Liver (tissue), 9 donors: ENCODE data around the gene KANSL3. TPM values are rescaled to one million over a fixed set of nuclear protein-coding genes. Genes with fewer than 3 reads are reported as not detected.

ENCODE experiments used
- DNase-seq: peaks from one replicate; pipeline ENCODE4 v3.0.0-alpha.2; 2017; ENCODE audit warnings: low spot score
- H3K27ac ChIP-seq, 2 donors: one replicate each; pipeline ENCODE4 v1.7.0; 2013; ENCODE audit warnings: inconsistent platforms in 2 of 2, low read length in 2 of 2, control low read depth in 1 of 2, low read depth in 1 of 2, mild to moderate bottlenecking in 1 of 2
- H3K27me3 ChIP-seq, 4 donors: one replicate each; pipeline versions ENCODE4 v1.6.1 to v1.7.0; 2013; ENCODE audit warnings: low read length in 3 of 4, inconsistent platforms in 1 of 4, mild to moderate bottlenecking in 1 of 4, moderate library complexity in 1 of 4; ENCODE audit not compliant: control insufficient read depth in 4 of 4, insufficient read depth in 4 of 4
- H3K36me3 ChIP-seq, 4 donors: one replicate each; pipeline versions ENCODE4 v1.6.1 to v1.7.0; 2013; ENCODE audit warnings: low read length in 3 of 4, mild to moderate bottlenecking in 3 of 4, low read depth in 1 of 4, moderate library complexity in 1 of 4; ENCODE audit not compliant: control insufficient read depth in 4 of 4, insufficient read depth in 3 of 4
- H3K4me1 ChIP-seq, 4 donors: one replicate each; pipeline versions ENCODE4 v1.6.1 to v1.7.0; 2013; ENCODE audit warnings: low read length in 3 of 4, mild to moderate bottlenecking in 3 of 4, moderate library complexity in 1 of 4; ENCODE audit not compliant: control insufficient read depth in 4 of 4, insufficient read depth in 4 of 4
- H3K4me3 ChIP-seq, 3 donors: one replicate each; pipeline versions ENCODE4 v1.6.1 to v1.7.0; 2013; ENCODE audit warnings: low read length in 3 of 3, control low read depth in 1 of 3, low read depth in 1 of 3, mild to moderate bottlenecking in 1 of 3
- H3K9ac ChIP-seq, 2 donors: one replicate each; pipeline ENCODE4 v1.7.0; 2013; ENCODE audit warnings: low read length in 2 of 2, mild to moderate bottlenecking in 2 of 2, moderate library complexity in 2 of 2, control low read depth in 1 of 2, low read depth in 1 of 2
- H3K9me3 ChIP-seq, 4 donors: one replicate each; pipeline versions ENCODE4 v1.6.1 to v1.7.0; 2013; ENCODE audit warnings: low read length in 3 of 4; ENCODE audit not compliant: control insufficient read depth in 4 of 4
- ATF3 ChIP-seq: IDR thresholded peaks from 2 replicates; pipeline ENCODE4 v1.6.1; 2016; ENCODE audit warnings: antibody characterized with exemption
- CTCF ChIP-seq: fragments of 150-350 bp; IDR thresholded peaks from 2 replicates; pipeline ENCODE4 v1.5.1; 2017; ENCODE audit warnings: improper control_type of control experiment, low read depth, low read length; ENCODE audit not compliant: missing input control
- EGR1 ChIP-seq, 2 donors: IDR thresholded peaks; 2 replicates each; pipeline ENCODE4 v1.6.1; 2016 to 2018; ENCODE audit warnings: antibody characterized with exemption in 2 of 2, low read depth in 2 of 2
- FOXA1 ChIP-seq: IDR thresholded peaks from 2 replicates; pipeline ENCODE4 v1.6.1; 2016; ENCODE audit warnings: antibody characterized with exemption
- FOXA2 ChIP-seq: IDR thresholded peaks from 2 replicates; pipeline ENCODE4 v1.6.1; 2016; ENCODE audit warnings: antibody characterized with exemption
- GABPA ChIP-seq, 2 donors: IDR thresholded peaks in 1 of 2; conservative IDR thresholded peaks in 1 of 2; 2 replicates each; pipeline ENCODE4 v1.6.1; 2016; ENCODE audit warnings: antibody characterized with exemption in 2 of 2, mild to moderate bottlenecking in 1 of 2, moderate library complexity in 1 of 2
- HNF4A ChIP-seq, 2 donors: conservative IDR thresholded peaks; 2 replicates each; pipeline ENCODE4 v1.6.1; 2016; ENCODE audit warnings: antibody characterized with exemption in 2 of 2, mild to moderate bottlenecking in 2 of 2
- HNF4G ChIP-seq: IDR thresholded peaks from 2 replicates; pipeline ENCODE4 v1.6.1; 2016; ENCODE audit warnings: antibody characterized with exemption
- JUND ChIP-seq, 2 donors: IDR thresholded peaks; 2 replicates each; pipeline ENCODE4 v1.6.1; 2016; ENCODE audit warnings: antibody characterized with exemption in 2 of 2
- MAX ChIP-seq: IDR thresholded peaks from 2 replicates; pipeline ENCODE4 v1.6.1; 2016; ENCODE audit warnings: antibody characterized with exemption
- NR2F2 ChIP-seq: IDR thresholded peaks from 2 replicates; pipeline ENCODE4 v1.6.1; 2016; ENCODE audit warnings: antibody characterized with exemption
- RAD21 ChIP-seq, 2 donors: IDR thresholded peaks; 2 replicates each; pipeline ENCODE4 v1.6.1; 2016; ENCODE audit warnings: antibody characterized with exemption in 2 of 2, mild to moderate bottlenecking in 2 of 2
- REST ChIP-seq: IDR thresholded peaks from 2 replicates; pipeline ENCODE4 v1.6.1; 2016; ENCODE audit warnings: antibody characterized with exemption, mild to moderate bottlenecking
- RXRA ChIP-seq, 2 donors: IDR thresholded peaks; 2 replicates each; pipeline ENCODE4 v1.6.1; 2017 to 2018; ENCODE audit warnings: antibody characterized with exemption in 2 of 2, mild to moderate bottlenecking in 1 of 2
- SP1 ChIP-seq: IDR thresholded peaks from 2 replicates; pipeline ENCODE4 v1.6.1; 2018; ENCODE audit warnings: antibody characterized with exemption, mild to moderate bottlenecking
- TAF1 ChIP-seq: conservative IDR thresholded peaks from 2 replicates; pipeline ENCODE4 v1.6.1; 2016; ENCODE audit warnings: antibody characterized with exemption, mild to moderate bottlenecking
- YY1 ChIP-seq: IDR thresholded peaks from 2 replicates; pipeline ENCODE4 v1.6.1; 2016; ENCODE audit warnings: antibody characterized with exemption, mild to moderate bottlenecking
- ZBTB33 ChIP-seq: IDR thresholded peaks from 2 replicates; pipeline ENCODE4 v1.6.1; 2016; ENCODE audit warnings: antibody characterized with exemption
- WGBS: extraction: QIAGEN DNeasy Blood & Tissue Kit; methylation state at CpG from one replicate; pipeline ENCODE4 v1.1.7; 2013; 5-methylcytosine and 5-hydroxymethylcytosine counted together
- polyA plus RNA-seq, 2 donors: library from polyadenylated mRNA; stranded (reverse) in 1 of 2; unstranded in 1 of 2; fragments of 200-250 nt in 1 of 2; fragments of >200 nt in 1 of 2; fragmentation: Nextera tagmentation in 1 of 2; extraction: Ambion mirVana in 1 of 2; gene quantifications; one replicate each; pipeline versions ENCODE4 v1.2.1 to v1.2.3, GENCODE V29; 2013 to 2015
- total RNA-seq, 2 donors: library from RNA; depleted of rRNA; stranded (reverse); fragments of >200 nt; gene quantifications; one replicate each; pipeline ENCODE4 v1.2.3, GENCODE V29; 2014
- donor health status: healthy.
- donor health status: healthy.
- donor health status: healthy.
- donor health status: healthy.
- donor health status: healthy.

The KANSL3 gene
- total and polyA plus RNA-seq, 4 donors = 8.3 to 30.5 (median 18.6) TPM

- Histone ChIP-seq H3K27ac (no peak overlapping the region), H3K9ac (no peak overlapping the region), H3K4me1 (no peaks in the 10 kb centered on the region), H3K9me3 (no peaks in the 10 kb centered on the region), H3K36me3 (peaks cover 0 to 4% (median 1%) of the 10 kb centered on the region in 4 donors), H3K27me3 (no peaks in the 10 kb centered on the region), H3K4me3 (no peak overlapping the region)
- no peak for TF ChIP-seq HNF4A (conservative IDR thresholded peaks at IDR 0.05)
- TF ChIP-seq RXRA (IDR thresholded peaks at IDR 0.05) = no peak
- no peak for TF ChIP-seq ATF3
- no peak for TF ChIP-seq TAF1
- TF ChIP-seq FOXA2 = no peak
- no peak for TF ChIP-seq MAX
- TF ChIP-seq RAD21 (IDR thresholded peaks at IDR 0.05) = no peak
- TF ChIP-seq GABPA (IDR thresholded peaks at IDR 0.05 in 1 of 2, conservative IDR thresholded peaks at IDR 0.05 in 1 of 2) = no peak
- no peak for TF ChIP-seq FOXA1
- TF ChIP-seq YY1 = no peak
- TF ChIP-seq CTCF = no peak
- TF ChIP-seq SP1 = no peak
- TF ChIP-seq EGR1 (IDR thresholded peaks at IDR 0.05; ENCODE audit: low read depth in 2 of 2) = no peak
- no peak for TF ChIP-seq REST
- TF ChIP-seq JUND (IDR thresholded peaks at IDR 0.05) = no peak
- TF ChIP-seq NR2F2 = no peak
- no peak for TF ChIP-seq ZBTB33
- no peak for TF ChIP-seq HNF4G
- 99% methylated on average over 2 of the region's 2 CpGs for WGBS
- no peak for DNase-seq
Observed at GRCh38 chr2:96579422-96579821, 58.7 kb downstream of the KANSL3 start.
